Measurements from ENCODE around the gene DCAF10.
"Not testable (repeated sequence)": the region's sequence is repeated elsewhere in the genome, so short reads cannot be mapped to it uniquely, and the experiment has no call there.

DNA sequence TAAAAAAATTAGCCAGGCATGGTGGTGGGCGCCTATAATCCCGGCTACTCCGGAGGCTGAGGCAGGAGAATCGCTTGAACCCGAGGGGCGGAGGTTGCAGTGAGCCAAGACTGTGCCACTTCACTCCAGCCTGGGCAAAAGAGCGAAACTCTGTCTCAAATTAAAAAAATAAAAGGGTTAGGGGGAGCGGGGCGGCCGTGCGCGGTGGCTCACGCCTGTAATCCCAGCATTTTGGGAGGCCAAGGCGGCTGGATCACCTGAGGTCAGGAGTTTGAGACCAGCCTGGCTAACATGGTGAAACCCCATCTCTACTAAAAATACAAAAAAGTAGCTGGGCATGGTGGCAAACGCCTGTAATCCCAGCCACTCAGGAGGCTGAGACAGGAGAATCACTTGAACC, 9.1 kb downstream of the DCAF10 start:
- TF ChIP-seq, protein P1, sequence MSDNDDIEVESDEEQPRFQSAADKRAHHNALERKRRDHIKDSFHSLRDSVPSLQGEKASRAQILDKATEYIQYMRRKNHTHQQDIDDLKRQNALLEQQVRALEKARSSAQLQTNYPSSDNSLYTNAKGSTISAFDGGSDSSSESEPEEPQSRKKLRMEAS (IDR thresholded peaks at IDR 0.05) = not testable (repeated sequence)
- TF ChIP-seq POLR2AphosphoS5 (IDR thresholded peaks at IDR 0.05; ENCODE audit: low read depth, low read length); EGR1 (IDR thresholded peaks at IDR 0.05; ENCODE audit: borderline replicate concordance, low read depth, low read length); NRF1 (IDR thresholded peaks at IDR 0.05; ENCODE audit: low read depth, low read length); YY1 (IDR thresholded peaks at IDR 0.05; ENCODE audit: low read depth, low read length); KDM1A (IDR thresholded peaks at IDR 0.05; ENCODE audit: borderline replicate concordance, low read length): not testable (repeated sequence)
- TF ChIP-seq, protein P2, sequence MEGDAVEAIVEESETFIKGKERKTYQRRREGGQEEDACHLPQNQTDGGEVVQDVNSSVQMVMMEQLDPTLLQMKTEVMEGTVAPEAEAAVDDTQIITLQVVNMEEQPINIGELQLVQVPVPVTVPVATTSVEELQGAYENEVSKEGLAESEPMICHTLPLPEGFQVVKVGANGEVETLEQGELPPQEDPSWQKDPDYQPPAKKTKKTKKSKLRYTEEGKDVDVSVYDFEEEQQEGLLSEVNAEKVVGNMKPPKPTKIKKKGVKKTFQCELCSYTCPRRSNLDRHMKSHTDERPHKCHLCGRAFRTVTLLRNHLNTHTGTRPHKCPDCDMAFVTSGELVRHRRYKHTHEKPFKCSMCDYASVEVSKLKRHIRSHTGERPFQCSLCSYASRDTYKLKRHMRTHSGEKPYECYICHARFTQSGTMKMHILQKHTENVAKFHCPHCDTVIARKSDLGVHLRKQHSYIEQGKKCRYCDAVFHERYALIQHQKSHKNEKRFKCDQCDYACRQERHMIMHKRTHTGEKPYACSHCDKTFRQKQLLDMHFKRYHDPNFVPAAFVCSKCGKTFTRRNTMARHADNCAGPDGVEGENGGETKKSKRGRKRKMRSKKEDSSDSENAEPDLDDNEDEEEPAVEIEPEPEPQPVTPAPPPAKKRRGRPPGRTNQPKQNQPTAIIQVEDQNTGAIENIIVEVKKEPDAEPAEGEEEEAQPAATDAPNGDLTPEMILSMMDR (IDR thresholded peaks at IDR 0.05; ENCODE audit: control extremely low read depth in 1 of 3, insufficient read depth in 1 of 3, low read depth in 1 of 3, low read length in 3 of 3) = not testable (repeated sequence)

Measured in H1 (cell line).